Bone marrow (tissue), 2 donors: ENCODE measurements around the gene PXMP4.
A peak's percentile ranks its signal among the peaks of the same experiment; 100 is the strongest.
"Not testable (repeated sequence)": the region's sequence is repeated elsewhere in the genome, so short reads cannot be mapped to it uniquely, and the experiment has no call there.

Experiments
- DNase-seq, 2 donors: peaks; one replicate each; lab custom pipeline; 2025; lab: John Stamatoyannopoulos, UW

Gene PXMP4

GRCh38 chr20:33719989-33720709 is at the start of gene PXMP4:
TSS of gene PXMP4 (minus strand) at chr20:33720310. CDS start at chr20:33720207, 103 bp downstream.
- DNase-seq = peak; percentile 54 to 95

GRCh38 chr20:33769043-33769442 is 48.9 kb upstream of the PXMP4 start:
- DNase-seq = no peak

- DNase-seq = no peak
Measured at GRCh38 chr20:33767777-33768138, 47.6 kb upstream of the PXMP4 start.

- no peak for DNase-seq
Measured at GRCh38 chr20:33766686-33767085, 46.6 kb upstream of the PXMP4 start.

GRCh38 chr20:33765592-33765991 is 45.5 kb upstream of the PXMP4 start:
- no peak for DNase-seq

- DNase-seq = no peak
Measured at GRCh38 chr20:33765099-33765498, 45.0 kb upstream of the PXMP4 start.

GRCh38 chr20:33761698-33762250 is 41.7 kb upstream of the PXMP4 start:
- DNase-seq = no peak

GRCh38 chr20:33757458-33757857 is 37.3 kb upstream of the PXMP4 start:
- no peak for DNase-seq

GRCh38 chr20:33757046-33757445 is 36.9 kb upstream of the PXMP4 start:
- no peak for DNase-seq

GRCh38 chr20:33755936-33756490 is 35.9 kb upstream of the PXMP4 start:
- DNase-seq = not testable (repeated sequence)

GRCh38 chr20:33753763-33754162 is 33.7 kb upstream of the PXMP4 start:
- DNase-seq = no peak

- DNase-seq = no peak
Measured at GRCh38 chr20:33753143-33753542, 33.0 kb upstream of the PXMP4 start.

- DNase-seq = no peak
Measured at GRCh38 chr20:33751775-33752174, 31.7 kb upstream of the PXMP4 start.

- DNase-seq = no peak
Measured at GRCh38 chr20:33746325-33746998, 26.4 kb upstream of the PXMP4 start.

GRCh38 chr20:33744773-33745385 is 24.8 kb upstream of the PXMP4 start:
- no peak for DNase-seq

GRCh38 chr20:33744181-33744580 is 24.1 kb upstream of the PXMP4 start:
- no peak for DNase-seq

- DNase-seq = no peak
Measured at GRCh38 chr20:33740189-33740588, 20.1 kb upstream of the PXMP4 start.

- no peak for DNase-seq
Measured at GRCh38 chr20:33739493-33739892, 19.4 kb upstream of the PXMP4 start.

GRCh38 chr20:33736962-33737361 is 16.9 kb upstream of the PXMP4 start:
- no peak for DNase-seq

- DNase-seq = peak; percentile 1 to 37
Measured at GRCh38 chr20:33733654-33734576, 13.8 kb upstream of the PXMP4 start.

GRCh38 chr20:33732166-33732970 is 12.3 kb upstream of the PXMP4 start:
- peak; percentile 70 to 90 for DNase-seq
